Fibroblast of skin of right quadriceps (primary cell): ENCODE measurements around the gene CASP7.
"Not testable (repeated sequence)": the region's sequence is repeated elsewhere in the genome, so short reads cannot be mapped to it uniquely, and the experiment has no call there.

Experiments used
- DNase-seq: peaks from one replicate; pipeline ENCODE4 v3.0.0-alpha.2; 2013

Gene CASP7

DNA sequence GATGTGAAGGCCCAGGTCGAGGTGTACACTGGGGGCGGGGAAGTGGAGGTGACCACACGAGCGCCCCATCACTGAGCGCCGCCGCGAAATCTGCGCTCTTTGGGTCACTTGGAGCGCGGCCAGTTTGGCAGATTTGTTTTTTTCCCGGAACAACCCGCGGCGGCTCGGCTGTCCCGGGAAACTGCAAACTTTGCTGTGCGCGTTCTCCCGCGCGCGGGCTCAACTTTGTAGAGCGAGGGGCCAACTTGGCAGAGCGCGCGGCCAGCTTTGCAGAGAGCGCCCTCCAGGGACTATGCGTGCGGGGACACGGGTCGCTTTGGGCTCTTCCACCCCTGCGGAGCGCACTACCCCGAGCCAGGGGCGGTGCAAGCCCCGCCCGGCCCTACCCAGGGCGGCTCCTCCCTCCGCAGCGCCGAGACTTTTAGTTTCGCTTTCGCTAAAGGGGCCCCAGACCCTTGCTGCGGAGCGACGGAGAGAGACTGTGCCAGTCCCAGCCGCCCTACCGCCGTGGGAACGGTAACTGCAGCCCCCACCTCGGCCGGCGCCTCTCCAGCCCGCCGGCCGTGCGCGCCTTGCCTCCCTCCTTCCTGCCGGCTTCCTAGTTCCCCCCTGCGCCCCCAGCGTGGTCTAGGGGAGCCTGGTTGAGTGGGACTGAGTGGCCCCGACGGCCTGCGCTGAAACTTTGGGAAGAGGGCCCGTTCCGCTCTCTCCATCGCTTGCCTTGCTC is at the start of gene CASP7:
CASP7 (plus strand) TSS at position 450 of the 727 bp plus-strand sequence. CDS start 17,582 bp downstream, outside the sequence.
- peak; percentile 86 for DNase-seq

DNA sequence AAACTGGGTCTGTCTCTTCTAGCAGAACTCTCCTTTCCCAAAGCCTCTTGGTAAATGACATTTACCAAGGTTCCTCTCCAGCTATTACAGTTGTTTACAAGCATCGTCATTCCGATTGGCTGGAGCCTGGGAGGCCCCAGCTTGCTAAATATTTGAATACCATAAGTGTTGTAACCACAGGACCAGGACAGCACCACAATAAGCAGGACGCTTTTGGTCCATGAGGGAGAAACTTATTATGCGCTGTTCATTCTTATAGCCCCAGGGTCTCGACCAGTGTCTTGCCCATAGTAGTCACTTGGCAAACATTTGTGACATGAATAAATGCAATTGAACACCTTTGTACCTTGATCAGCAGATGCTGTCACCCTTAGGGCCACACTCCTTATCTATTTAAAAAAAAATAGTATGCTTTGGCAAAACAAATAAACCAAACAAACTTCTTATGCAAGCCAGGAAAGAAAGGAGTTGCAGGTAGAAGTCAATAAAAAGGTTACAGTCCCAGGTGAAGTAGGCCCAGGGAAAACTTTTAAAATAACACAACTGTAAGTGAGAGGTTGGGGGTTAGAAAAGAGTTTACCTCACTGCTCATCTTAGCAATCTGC is 48.7 kb upstream of the CASP7 start:
- DNase-seq: no peak

DNA sequence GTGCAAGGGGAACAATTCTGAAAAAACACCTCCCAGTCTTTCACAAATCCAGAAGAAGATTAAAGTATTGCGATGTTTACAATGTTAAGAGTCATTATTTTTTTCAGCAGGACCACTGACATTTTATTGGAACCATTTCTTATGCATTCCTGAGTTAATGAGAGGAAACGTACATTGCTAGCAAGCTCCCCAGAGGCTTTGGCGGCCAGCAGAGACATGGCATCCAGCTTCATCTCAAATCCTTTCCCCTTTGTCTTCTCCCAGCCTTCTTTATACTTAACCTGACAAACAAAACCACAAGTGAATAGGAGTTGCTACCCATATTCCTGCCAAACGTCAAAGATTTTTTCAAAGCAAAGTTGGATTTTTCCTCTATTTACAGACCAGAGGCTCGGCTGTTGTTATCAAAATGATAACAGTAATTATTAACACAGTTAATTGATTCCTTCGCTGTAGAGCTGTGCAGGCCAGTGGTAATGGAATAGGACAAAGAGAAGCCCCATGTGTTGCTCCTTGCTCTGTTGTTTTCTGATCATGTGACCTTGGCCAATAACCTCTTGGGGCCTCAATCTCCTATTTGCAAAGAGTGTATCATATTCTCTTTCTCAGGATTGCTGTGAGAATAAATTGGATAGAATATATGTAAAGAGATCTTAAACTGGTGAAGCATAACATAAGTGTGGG is 47.9 kb upstream of the CASP7 start:
- no peak for DNase-seq

DNA sequence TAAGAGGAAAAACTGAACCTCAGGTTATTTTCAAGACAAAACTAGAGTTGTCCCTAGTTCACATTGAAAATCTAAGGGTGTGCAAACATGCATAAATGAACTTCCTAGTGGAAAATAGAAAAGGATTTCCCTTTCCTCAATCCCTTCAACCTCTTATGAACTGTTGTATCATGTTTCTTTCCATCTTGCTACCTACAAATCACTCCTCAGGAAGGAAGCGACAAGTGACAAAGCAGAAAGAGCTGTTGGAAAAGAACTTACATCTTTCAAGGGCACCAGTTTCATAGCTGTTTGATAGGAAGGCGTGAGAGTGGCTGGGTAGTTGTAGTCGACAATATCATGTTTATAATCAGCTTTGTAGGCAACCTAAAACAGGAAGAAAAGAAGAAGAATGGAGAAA is 39.7 kb upstream of the CASP7 start:
- DNase-seq: no peak

DNA sequence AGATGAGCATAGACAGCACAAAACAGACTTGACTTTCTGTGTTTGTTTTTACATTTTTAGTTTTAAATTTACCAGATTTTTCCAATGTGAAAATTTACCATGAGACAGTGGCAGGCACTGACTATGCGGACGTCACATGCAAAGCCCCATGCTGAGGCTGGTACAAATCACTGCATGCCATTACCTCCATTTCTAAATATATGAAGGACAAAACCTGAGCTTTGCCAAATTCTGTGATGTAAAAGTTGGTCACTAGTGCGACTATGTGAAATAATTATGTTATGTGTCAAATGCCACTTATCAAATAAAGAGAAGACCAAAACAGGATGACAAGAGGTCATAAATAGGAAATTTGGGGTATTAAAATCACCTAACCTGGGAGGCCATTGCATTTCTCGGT is 38.0 kb upstream of the CASP7 start:
- no peak for DNase-seq

DNA sequence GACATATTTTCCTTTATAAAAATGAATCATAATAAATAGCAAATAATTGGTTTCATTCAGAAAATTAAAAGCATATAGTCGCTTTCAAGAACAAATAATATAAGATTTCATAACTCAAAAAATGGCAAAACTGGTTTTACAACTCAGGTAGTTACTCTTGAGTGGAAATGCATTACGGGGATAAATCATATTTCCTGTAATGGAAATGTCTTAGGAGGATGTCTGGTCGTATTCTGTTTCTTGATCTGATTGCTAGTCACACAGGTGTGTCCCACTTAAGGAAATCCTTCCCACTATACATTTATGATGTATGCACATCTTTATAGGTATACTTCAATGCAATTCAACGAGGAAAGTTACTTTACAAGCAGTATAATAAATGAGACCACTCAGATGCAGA is 36.5 kb upstream of the CASP7 start:
- DNase-seq: no peak

DNA sequence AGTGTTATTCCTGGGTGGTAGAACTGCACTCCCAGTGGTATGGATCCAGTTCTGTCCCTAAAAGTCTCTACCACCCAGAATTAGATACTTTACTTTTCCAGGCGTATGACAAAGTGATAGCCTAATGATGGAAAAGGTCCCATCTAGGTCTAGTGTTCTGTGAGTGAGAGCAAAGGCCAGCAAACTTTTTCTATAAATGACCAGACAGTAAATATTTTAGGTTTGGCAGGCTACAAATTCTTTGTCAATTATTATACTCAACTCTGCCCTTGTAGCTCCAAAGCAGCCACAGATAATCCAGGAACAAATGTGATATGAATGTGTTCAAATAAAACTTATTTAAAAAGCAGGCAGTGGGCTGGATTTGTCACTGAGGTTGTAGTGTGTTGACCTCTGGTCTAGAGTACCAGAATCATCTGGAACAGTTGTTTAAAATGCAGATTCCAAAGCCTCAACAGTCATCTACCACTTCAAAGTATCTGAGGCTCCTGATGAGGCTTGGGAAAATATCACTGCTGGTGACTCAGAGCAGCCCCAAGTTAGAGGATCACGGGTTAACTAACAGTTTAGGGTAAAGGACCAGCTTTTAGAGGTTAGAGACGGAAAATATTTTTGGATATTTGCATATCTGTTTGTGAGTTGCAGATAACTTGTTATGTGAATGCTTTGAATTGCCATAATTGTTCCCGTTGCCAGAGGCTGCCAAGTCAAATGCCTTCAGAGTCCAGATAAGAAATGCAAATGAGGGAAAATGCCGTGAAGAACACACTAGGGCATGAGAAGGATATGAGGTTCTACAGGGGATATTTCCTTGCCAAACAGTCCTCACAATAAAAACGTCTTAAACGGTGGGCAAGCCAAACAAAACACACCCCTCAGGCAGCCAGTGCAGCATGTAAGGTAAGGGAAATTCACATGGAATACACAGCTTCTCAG is 35.3 kb upstream of the CASP7 start:
- peak; percentile 20 for DNase-seq

DNA sequence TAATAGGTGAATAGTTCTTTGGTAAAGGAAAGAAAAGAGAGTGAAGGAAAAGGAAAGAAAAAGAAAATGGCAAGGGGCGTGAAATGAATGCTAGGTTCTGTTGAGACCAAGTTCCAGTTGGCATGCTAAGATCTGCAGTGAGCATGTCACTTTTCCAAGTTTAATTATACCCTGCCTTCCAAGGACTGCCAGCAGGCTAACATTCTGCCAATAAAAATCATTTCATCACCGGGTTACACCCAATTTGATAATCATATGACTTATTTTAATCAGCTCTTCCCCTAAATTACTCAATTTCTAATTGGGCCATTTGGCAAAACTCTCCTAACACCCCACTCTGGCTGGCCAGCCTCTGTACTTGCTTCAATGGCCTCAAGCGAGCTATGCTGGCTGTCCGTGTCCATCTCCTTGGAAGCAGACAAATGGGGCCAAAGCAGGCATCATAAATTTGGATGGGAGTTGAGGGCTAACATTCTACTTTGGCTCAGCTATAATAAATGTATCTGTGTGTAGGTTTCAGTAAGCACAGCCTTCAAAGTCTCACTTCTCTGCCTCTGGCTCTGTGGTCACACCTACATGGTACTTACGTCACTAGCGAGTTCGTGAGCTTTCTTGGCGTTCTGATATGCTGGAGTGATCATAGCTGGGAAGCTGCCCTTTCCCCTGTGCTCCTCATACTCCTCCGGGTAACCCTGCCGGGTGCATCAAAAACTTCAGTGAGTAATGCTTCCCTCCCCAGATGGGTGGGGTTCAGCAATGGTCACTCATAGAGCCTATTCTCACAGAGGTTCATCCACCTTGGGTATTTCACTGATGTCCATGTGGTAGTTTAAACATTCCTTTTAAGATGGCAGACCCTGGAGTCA is 33.1 kb upstream of the CASP7 start:
- no peak for DNase-seq

DNA sequence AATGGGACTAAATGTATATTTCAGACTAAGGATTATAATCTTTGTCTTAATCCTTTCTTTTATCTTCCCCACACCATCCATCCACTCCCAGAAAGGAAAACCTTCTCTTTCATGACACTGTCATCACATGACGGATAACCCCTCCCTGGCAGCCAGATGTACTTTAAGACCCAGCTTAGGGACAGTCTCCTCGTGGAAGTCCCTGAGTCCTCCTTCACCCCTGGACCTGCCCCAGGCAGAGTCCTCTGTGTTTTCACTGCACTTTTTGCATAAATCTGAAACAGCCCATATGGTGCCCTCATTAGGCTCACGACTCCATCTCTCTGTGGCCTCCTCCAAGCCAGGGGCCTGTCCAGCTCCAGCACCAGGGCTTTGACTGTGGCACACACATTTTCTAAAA is 31.9 kb upstream of the CASP7 start:
- no peak for DNase-seq

DNA sequence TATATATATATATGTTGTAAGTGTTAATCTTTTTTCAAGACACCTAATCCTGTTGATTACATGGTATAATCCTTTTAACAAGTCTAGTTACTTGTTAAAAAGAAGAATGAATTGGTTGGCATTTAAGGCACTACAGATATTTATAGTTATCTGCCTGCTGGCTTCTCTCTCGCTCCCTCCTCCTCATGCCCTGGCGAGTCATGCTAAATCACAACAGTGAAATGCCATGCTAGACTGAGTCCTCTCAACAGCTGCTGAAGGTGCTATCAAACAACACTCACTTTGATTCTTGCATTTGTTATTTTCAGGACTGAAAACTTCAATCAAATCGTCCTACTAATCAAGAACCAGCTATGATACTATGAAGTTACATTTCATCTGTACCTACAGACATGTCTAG is 31.2 kb upstream of the CASP7 start:
- no peak for DNase-seq

DNA sequence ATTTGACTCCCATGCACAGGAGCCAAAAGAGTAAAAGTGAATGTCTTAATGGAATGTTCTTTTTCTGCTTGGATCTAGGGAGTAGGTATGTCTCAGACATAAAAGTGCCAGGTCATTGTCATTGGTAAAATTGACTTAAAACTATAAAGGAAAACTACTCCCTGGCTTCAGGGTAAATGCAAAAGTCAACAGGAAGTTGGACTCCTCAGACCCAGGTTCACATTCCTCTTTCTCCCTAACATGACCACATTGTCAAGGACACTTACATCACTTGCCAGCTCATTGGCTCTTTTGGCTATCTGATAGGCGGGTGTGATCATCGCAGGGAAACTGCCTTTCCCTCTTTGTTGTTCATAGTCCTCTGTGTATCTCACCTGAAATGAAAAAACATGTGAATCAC is 29.5 kb upstream of the CASP7 start:
- DNase-seq: no peak

DNA sequence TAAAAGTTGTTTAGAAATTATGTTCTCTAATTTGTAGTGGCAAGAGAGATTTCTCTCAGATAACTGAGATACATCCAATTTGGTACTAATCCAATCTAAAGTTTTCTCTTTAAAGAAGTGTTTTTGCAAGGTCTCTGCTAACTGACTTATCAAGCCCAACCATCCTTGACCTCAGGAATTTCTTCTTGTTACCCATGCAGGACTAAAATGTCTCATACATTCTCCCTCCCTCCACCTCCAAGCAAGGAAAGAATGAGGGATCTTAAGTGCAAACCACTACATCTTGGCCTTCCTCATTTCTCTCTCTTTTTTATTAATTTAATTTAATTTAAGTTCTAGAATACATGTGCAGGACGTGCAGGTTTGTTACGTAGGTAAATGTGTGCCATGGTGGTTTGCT is 28.7 kb upstream of the CASP7 start:
- no peak for DNase-seq

DNA sequence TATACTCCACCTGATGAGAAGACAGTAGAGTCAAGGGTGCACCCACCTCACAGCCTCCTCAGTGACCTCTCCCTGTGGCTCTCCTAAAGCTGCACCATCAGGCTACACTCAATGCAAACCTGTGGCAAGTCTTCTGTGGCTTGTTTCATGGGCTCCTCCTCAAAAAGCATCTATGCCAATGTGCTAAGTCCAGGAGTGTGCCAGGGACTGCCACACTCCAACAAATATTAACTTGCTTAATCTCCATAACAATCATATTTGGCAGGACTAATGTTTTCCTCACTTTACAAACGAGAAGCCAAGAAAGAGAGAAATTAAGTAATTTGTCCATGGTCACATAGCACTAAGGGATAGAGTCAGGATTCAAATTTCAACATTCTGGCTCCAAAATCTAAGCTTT is 27.8 kb upstream of the CASP7 start:
- no peak for DNase-seq

DNA sequence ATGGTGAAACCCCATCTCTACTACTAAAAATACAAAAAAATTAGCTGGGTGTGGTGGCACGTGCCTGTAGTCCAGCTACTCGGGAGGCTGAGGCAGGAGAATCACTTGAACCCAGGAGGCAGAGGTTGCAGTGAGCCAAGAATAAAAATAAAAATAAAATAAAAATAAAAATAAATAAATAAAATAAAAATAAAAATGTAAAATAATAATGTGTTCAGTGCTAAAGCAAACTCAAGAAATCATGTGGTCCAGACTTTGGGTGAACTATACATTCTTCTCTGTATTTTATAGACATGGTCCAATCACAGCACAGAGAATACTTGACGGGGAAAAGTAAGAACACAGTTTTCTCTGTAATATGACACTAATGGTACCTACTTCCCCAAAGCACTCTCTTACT is 27.3 kb upstream of the CASP7 start:
- DNase-seq: not testable (repeated sequence)

DNA sequence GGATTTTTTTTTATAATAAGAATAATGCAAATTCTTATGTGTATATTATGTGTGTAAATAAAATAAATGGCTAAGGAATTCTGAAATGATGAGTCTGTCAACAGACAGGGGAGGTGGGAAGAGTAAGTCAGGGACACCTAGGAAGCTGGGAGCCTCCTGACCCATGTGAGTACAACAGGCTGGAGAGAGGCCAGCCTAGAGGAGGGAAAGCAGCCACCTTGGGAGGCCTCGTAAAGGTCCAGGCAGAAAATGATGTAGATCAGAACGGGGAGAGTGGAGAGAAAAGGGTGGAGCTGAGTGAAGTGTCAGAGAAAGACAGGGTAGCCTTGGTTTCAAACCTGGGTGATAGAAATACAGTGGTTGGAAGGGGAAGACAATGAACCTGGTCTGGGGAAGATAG is 22.8 kb upstream of the CASP7 start:
- no peak for DNase-seq

DNA sequence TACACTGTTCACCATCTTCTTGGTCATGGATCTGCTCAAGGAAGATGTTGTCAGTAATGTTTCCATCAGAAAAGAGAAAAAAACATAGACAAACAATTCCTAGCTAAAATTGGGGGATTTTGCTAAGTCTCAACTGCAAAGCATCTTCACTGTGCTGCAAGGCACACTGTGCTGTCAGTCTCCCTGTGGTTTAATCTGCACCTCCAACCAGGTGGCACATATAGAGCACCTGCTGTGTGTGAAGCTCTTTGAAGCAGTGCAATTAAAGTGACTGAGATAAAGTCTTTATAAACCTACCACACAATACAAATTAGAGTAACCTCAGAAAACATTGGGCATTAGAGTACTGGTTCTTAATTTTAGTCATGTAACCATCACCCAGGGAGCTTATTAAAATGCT is 22.2 kb upstream of the CASP7 start:
- no peak for DNase-seq

DNA sequence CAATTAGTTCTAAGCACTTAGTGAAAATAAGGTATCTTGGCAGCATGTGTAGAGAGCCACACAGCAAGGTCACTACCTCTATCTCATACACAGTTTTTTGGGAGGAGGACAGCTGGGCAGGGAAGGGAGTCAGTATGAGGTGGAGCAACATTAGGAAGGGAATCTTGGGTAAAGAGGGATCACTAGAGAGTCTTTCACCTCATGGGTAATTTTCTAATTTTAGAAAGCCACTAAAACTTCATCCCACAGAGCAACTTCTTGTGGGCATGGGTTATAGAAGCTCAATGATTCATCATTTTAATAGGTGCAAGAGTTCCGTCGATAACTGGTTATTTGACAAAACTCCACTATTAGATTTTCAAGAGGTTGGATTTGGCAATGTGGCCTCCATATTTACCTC is 18.4 kb upstream of the CASP7 start:
- DNase-seq: no peak

DNA sequence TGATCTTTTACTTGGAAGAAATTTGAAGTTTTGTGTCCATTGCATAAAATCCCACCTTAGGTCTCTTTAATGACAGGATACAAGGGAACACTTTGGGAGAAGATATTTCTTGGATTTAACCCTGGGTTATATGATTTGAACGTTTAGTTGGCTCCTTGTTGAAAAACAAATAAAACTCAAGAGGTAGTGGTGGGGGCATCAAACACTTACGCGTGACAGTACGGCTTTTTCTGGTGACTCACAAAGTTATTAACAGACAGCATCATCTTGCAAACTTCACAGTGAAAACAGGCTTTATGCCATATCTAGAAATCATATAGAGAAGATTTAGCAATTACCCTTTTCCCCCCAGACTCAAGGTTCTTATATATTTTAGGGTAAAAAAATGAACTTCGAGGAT is 16.6 kb upstream of the CASP7 start:
- no peak for DNase-seq

DNA sequence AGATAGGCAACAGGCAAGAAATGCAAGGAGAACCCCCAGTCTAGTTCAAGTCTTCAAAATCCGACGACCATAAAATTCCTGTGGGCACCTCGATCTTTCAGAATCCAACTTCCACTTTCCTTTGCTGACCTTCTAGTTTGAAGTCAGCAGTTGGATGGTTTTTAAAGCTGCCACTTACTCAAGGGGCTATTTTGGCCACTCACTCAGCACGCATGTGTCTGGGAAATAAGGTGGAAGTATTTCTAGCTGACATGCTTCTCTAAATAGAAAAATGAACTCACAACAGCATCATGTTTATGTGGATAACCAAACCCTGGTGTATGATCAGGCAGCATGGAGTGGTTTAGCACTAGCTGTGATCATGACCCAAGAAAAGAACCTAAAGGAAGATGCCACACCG is 15.8 kb upstream of the CASP7 start, which contains the start of gene NRAP:
NRAP (minus strand) TSS at position 134 of the 400 bp plus-strand sequence. CDS start 159 bp downstream, outside the sequence.
- DNase-seq: no peak

DNA sequence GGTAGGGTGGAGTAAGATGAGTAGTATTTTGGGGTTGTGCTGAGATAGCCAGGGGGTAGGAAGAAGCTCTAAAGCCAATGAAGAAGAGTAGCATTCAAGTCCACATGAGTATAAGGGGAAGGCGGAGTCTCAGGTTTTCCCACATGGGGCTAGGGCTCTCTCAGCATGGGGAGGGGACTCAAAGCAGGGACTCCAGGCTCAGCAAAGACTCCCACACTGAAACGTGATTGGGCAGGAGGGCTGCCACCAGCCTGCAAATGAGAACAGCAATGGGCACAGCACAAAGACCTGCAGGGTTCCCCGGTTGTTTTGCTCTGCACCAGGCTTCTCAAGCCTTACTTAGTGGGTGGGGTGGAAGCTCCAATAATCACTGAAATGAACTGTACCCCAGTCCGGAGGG is 14.4 kb upstream of the CASP7 start:
- DNase-seq: no peak

DNA sequence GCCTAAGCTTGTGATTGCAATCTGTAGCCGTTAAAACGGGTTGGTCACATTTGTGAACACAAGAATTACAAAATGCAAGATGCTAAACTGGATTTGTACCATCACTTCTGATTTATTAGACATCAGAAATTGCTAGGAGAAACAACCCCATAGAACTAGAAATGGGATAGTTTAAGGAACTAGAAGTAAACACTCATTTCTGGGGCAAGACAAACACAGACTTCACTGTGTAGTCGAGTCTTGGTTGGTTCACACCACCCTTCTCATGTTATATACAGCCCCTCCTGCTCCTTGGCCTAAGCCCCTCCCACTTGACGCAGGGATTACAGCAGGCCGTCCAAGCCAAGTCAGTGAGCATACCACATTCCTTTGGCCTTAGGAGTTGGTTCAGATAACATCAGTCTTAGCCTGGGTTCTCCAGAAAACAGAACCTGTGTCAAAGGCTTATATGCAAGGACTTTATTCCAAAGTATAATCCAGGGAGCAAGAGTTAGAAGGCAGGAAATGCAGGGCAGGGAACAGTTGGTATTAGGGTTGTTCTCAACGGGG is 13.8 kb upstream of the CASP7 start:
- DNase-seq: peak; percentile 81
